SK-N-SH (cell line): ENCODE results near the gene CLEC19A. TPM values are rescaled to one million over a fixed set of nuclear protein-coding genes. Genes with fewer than 3 reads are reported as not detected.

ENCODE experiments used
- CTCF ChIA-PET: fragments of 300-600, 350-600 bp; formaldehyde crosslinking; extraction: SDS; loops from one replicate; lab custom pipeline; 2021; lab: Yijun Ruan, JAX
- POLR2A ChIA-PET: fragments of 350-600 bp; sonication (Branson Sonifier 250); formaldehyde crosslinking; extraction: SDS; loops from one replicate; lab custom pipeline; 2020; ENCODE audit warnings: antibody characterized with exemption, inconsistent platforms; lab: Yijun Ruan, JAX
- DNase-seq: peaks from one replicate; pipeline ENCODE4 v3.0.0; 2012
- H2AFZ ChIP-seq: fragments of 200-600 bp; sonication (generic); 2 replicates; pipeline ENCODE4 v1.8.1; 2016; ENCODE audit warnings: antibody characterized with exemption, mild to moderate bottlenecking, low read depth
- H3F3A ChIP-seq: fragments of 200-600 bp; sonication (generic); replicated peaks from 2 replicates; pipeline ENCODE3; 2016; ENCODE audit warnings: antibody characterized with exemption, mild to moderate bottlenecking; ENCODE audit not compliant: insufficient read depth
- H3K27ac ChIP-seq, 2 experiments: fragments of 200-500 bp in 1 of 2; fragments of 200-600 bp in 1 of 2; sonication (Bioruptor generic) in 1 of 2; sonication (generic), shearing (Covaris generic) in 1 of 2; 2 replicates each; pipeline versions ENCODE4 v1.5.1 to v1.6.1; 2014 to 2016; ENCODE audit warnings: low read depth in 2 of 2, inconsistent platforms in 1 of 2, low read length in 1 of 2, mild to moderate bottlenecking in 1 of 2, mixed read lengths in 1 of 2
- H3K27me3 ChIP-seq: fragments of 200-600 bp; sonication (generic), shearing (Covaris generic); 2 replicates; pipeline ENCODE4 v1.6.1; 2016; ENCODE audit warnings: mixed run types; ENCODE audit not compliant: insufficient read depth
- H3K36me3 ChIP-seq, 2 experiments: fragments of 200-500 bp in 1 of 2; fragments of 200-600 bp in 1 of 2; sonication (Bioruptor generic) in 1 of 2; sonication (generic) in 1 of 2; replicated peaks in 1 of 2; 2 replicates each; pipeline versions ENCODE3 to v1.5.1; 2014 to 2016; ENCODE audit warnings: low read length in 1 of 2, mild to moderate bottlenecking in 1 of 2; ENCODE audit not compliant: insufficient read depth in 2 of 2, control insufficient read depth in 1 of 2
- H3K4me1 ChIP-seq, 2 experiments: fragments of 200-500 bp in 1 of 2; fragments of 200-600 bp in 1 of 2; sonication (Bioruptor generic) in 1 of 2; sonication (generic), shearing (Covaris generic) in 1 of 2; 2 replicates each; pipeline versions ENCODE4 v1.5.1 to v1.6.1; 2014 to 2016; ENCODE audit warnings: low read depth in 1 of 2, low read length in 1 of 2, mixed run types in 1 of 2; ENCODE audit not compliant: insufficient read depth in 2 of 2, control insufficient read depth in 1 of 2
- H3K4me2 ChIP-seq: fragments of 200-600 bp; sonication (generic), shearing (Covaris generic); 2 replicates; pipeline ENCODE4 v1.6.1; 2017; ENCODE audit warnings: mixed run types
- H3K4me3 ChIP-seq, 2 experiments: fragments of 200-500 bp in 1 of 2; fragments of 200-600 bp in 1 of 2; sonication (Bioruptor generic) in 1 of 2; sonication (generic), shearing (Covaris generic) in 1 of 2; 2 replicates each; pipeline versions ENCODE4 v1.5.1 to v1.8.1; 2014 to 2016; ENCODE audit warnings: low read depth in 2 of 2, inconsistent platforms in 1 of 2, low read length in 1 of 2, mild to moderate bottlenecking in 1 of 2, mixed read lengths in 1 of 2, moderate library complexity in 1 of 2
- H3K79me2 ChIP-seq: fragments of 200-600 bp; sonication (generic); 2 replicates; pipeline ENCODE4 v1.8.1; 2017; ENCODE audit warnings: mild to moderate bottlenecking; ENCODE audit not compliant: insufficient read depth
- H3K9ac ChIP-seq: fragments of 200-600 bp; sonication (generic); 2 replicates; pipeline ENCODE4 v1.6.1; 2017; ENCODE audit warnings: mixed run types
- H3K9me2 ChIP-seq: fragments of 200-600 bp; sonication (generic); 2 replicates; pipeline ENCODE4 v1.6.1; 2017; ENCODE audit warnings: mixed run types
- H3K9me3 ChIP-seq: fragments of 200-600 bp; sonication (generic); 2 replicates; pipeline ENCODE4 v1.6.1; 2017; ENCODE audit warnings: mixed run types, mild to moderate bottlenecking, moderate library complexity
- H4K20me1 ChIP-seq: fragments of 200-600 bp; sonication (generic); 2 replicates; pipeline ENCODE4 v1.6.1; 2017; ENCODE audit warnings: mild to moderate bottlenecking, mixed run types; ENCODE audit not compliant: insufficient read depth
- CTCF ChIP-seq: fragments of 200-600 bp; sonication (generic); IDR thresholded peaks from 2 replicates; pipeline ENCODE4 v1.6.1; 2017; ENCODE audit warnings: antibody characterized with exemption, mild to moderate bottlenecking, moderate library complexity
- EZH2phosphoT487 ChIP-seq: fragments of 200-600 bp; sonication (generic); IDR thresholded peaks from 2 replicates; pipeline ENCODE4 v1.6.1; 2017; ENCODE audit warnings: low read depth, mixed run types, mild to moderate bottlenecking, antibody characterized with exemption, moderate library complexity, borderline replicate concordance
- FOSL2 ChIP-seq: IDR thresholded peaks from 2 replicates; pipeline ENCODE4 v1.4.0; 2012; ENCODE audit warnings: low read depth, mild to moderate bottlenecking, moderate library complexity, borderline replicate concordance
- FOXJ3 ChIP-seq: sonication (generic); formaldehyde crosslinking; IDR thresholded peaks from 2 replicates; pipeline ENCODE4 v1.5.1; 2020; ENCODE audit warnings: mild to moderate bottlenecking, missing genetic modification reagents
- GABPA ChIP-seq: IDR thresholded peaks from 2 replicates; pipeline ENCODE4 v1.4.0; 2012; ENCODE audit warnings: low read depth, mild to moderate bottlenecking
- GATA2 ChIP-seq: sonication (generic); formaldehyde crosslinking; IDR thresholded peaks from 2 replicates; pipeline ENCODE4 v1.5.0; 2020; ENCODE audit warnings: mild to moderate bottlenecking, missing genetic modification reagents
- MAX ChIP-seq: IDR thresholded peaks from 2 replicates; pipeline ENCODE4 v1.4.0; 2012; ENCODE audit warnings: low read depth
- MXI1 ChIP-seq: IDR thresholded peaks from 2 replicates; pipeline ENCODE4 v1.6.1; 2012; ENCODE audit warnings: mild to moderate bottlenecking, low read depth, low read length, improper control_type of control experiment
- NFIC ChIP-seq: IDR thresholded peaks from 2 replicates; pipeline ENCODE4 v1.4.0; 2012; ENCODE audit warnings: borderline replicate concordance
- NRF1 ChIP-seq: IDR thresholded peaks from 2 replicates; pipeline ENCODE4 v1.6.1; 2012; ENCODE audit warnings: low read depth, mild to moderate bottlenecking, low read length
- RAD21 ChIP-seq: IDR thresholded peaks from 2 replicates; pipeline ENCODE4 v1.6.1; 2012; ENCODE audit warnings: mild to moderate bottlenecking, low read length
- REST ChIP-seq: IDR thresholded peaks from 2 replicates; pipeline ENCODE4 v1.6.1; 2012; ENCODE audit warnings: mild to moderate bottlenecking, low read depth, low read length, moderate library complexity
- TCF12 ChIP-seq: IDR thresholded peaks from 2 replicates; pipeline ENCODE4 v1.4.0; 2012
- TEAD4 ChIP-seq: IDR thresholded peaks from 2 replicates; pipeline ENCODE4 v1.4.0; 2012; ENCODE audit warnings: mild to moderate bottlenecking, borderline replicate concordance; ENCODE audit not compliant: insufficient read depth
- ZBTB33 ChIP-seq: IDR thresholded peaks from 2 replicates; pipeline ENCODE4 v1.4.0; 2012; ENCODE audit warnings: low read depth, borderline replicate concordance
- WGBS: methylation state at CpG from one replicate; pipeline ENCODE4 v1.1.6; 2017; ENCODE audit warnings: low lambda C conversion rate; 5-methylcytosine and 5-hydroxymethylcytosine counted together
- polyA plus RNA-seq, 3 experiments: library from polyadenylated mRNA; depleted of rRNA; stranded (reverse); fragments of >200 nt; gene quantifications; 2 replicates each; pipeline ENCODE4 v1.2.3, GENCODE V29; 2012
- TF ChIP-seq, protein P1 (sequence below): IDR thresholded peaks from 2 replicates; pipeline ENCODE4 v1.4.0; 2012; ENCODE audit warnings: low read depth, borderline replicate concordance
- TF ChIP-seq, protein P2 (sequence below): fragments of 150-350 bp; IDR thresholded peaks from 2 replicates; pipeline ENCODE4 v1.6.1; 2017; ENCODE audit warnings: antibody characterized with exemption, low read length, low read depth, borderline replicate concordance

The CLEC19A gene
- polyA plus RNA-seq, 1 of the 3 experiments (the other 2 are of a cell fraction): not detected

- POLR2A ChIA-PET: no interaction called here
- no peak overlapping the region for H3K9ac ChIP-seq
- no peak overlapping the region for H2AFZ ChIP-seq
- H4K20me1 ChIP-seq: no peaks in the 10 kb centered on the region
- peaks cover 0 to under 1% of the 10 kb centered on the region in 2 experiments; a peak in 1 of 4 replicates for H3K4me1 ChIP-seq
- 63% methylated on average over 2 of the region's 2 CpGs for WGBS
- no peaks in the 10 kb centered on the region for H3K27me3 ChIP-seq
- H3K4me3 ChIP-seq: no peak overlapping the region
- no peak for DNase-seq
- no peaks in the 10 kb centered on the region for H3K9me3 ChIP-seq
- H3K4me2 ChIP-seq: no peak overlapping the region
- no peaks in the 10 kb centered on the region for H3K9me2 ChIP-seq
- no peaks in the 10 kb centered on the region for H3K36me3 ChIP-seq
- no peak overlapping the region for H3K27ac ChIP-seq
- H3F3A ChIP-seq: no peaks in the 10 kb centered on the region
- TF ChIP-seq GABPA (no peak), FOXJ3 (CRISPR knock-in tag) (no peak), MAX (no peak), NFIC (no peak), CTCF (no peak), EZH2phosphoT487 (no peak), TCF12 (no peak), TEAD4 (no peak), RAD21 (no peak), MXI1 (no peak), FOSL2 (no peak), GATA2 (CRISPR knock-in tag) (no peak), ZBTB33 (no peak), NRF1 (no peak), REST (no peak)
- TF ChIP-seq, protein P1, sequence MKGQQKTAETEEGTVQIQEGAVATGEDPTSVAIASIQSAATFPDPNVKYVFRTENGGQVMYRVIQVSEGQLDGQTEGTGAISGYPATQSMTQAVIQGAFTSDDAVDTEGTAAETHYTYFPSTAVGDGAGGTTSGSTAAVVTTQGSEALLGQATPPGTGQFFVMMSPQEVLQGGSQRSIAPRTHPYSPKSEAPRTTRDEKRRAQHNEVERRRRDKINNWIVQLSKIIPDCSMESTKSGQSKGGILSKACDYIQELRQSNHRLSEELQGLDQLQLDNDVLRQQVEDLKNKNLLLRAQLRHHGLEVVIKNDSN: no peak
- TF ChIP-seq, protein P2, sequence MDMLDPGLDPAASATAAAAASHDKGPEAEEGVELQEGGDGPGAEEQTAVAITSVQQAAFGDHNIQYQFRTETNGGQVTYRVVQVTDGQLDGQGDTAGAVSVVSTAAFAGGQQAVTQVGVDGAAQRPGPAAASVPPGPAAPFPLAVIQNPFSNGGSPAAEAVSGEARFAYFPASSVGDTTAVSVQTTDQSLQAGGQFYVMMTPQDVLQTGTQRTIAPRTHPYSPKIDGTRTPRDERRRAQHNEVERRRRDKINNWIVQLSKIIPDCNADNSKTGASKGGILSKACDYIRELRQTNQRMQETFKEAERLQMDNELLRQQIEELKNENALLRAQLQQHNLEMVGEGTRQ: no peak
- CTCF ChIA-PET: interaction anchor here (0.7 to 3.0 kb wide), 2 partner anchors 11 to 273 kb away, joined by 3 to 6 read pairs; no protein-coding TSS in a partner anchor
- H3K79me2 ChIP-seq: no peaks in the 10 kb centered on the region
Measured at GRCh38 chr16:19359556-19359955, 74.0 kb downstream of the CLEC19A start.
